GM20000 (cell line): ENCODE data around the gene AMMECR1L.
A peak's percentile ranks its signal among the peaks of the same experiment; 100 is the strongest.
"Not testable (repeated sequence)": the region's sequence is repeated elsewhere in the genome, so short reads cannot be mapped to it uniquely, and the experiment has no call there.

Source experiments
- DNase-seq: peaks from one replicate; pipeline ENCODE4 v3.0.0; 2012; ENCODE audit warnings: low spot score
- TF ChIP-seq, protein P1 (sequence below): IDR thresholded peaks from 2 replicates; pipeline ENCODE4 v1.5.1; 2012; ENCODE audit warnings: mild to moderate bottlenecking, control low read depth; ENCODE audit errors: extremely low read depth, missing control alignments

AMMECR1L gene

DNA sequence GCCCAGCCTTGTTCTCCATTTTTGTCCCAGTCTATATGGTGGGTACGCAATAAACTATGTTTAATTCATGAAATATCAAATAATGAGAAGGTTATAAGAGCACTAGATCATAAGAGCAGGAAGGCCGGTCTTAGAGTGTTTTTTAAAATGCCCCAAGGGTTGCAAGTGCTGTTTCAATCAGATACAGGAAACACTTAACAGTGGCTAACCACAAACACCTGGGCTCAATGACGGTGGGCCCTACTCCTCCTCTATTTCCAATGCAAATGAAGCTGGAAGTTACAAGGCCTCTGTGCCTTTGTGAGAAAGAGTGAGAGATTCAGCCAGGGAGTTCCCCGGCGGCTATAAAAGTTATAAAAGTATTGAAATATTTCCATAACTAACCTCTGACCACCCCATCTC lies 55.9 kb downstream of the AMMECR1L start:
- peak; percentile 84 for DNase-seq
- TF ChIP-seq, protein P1, sequence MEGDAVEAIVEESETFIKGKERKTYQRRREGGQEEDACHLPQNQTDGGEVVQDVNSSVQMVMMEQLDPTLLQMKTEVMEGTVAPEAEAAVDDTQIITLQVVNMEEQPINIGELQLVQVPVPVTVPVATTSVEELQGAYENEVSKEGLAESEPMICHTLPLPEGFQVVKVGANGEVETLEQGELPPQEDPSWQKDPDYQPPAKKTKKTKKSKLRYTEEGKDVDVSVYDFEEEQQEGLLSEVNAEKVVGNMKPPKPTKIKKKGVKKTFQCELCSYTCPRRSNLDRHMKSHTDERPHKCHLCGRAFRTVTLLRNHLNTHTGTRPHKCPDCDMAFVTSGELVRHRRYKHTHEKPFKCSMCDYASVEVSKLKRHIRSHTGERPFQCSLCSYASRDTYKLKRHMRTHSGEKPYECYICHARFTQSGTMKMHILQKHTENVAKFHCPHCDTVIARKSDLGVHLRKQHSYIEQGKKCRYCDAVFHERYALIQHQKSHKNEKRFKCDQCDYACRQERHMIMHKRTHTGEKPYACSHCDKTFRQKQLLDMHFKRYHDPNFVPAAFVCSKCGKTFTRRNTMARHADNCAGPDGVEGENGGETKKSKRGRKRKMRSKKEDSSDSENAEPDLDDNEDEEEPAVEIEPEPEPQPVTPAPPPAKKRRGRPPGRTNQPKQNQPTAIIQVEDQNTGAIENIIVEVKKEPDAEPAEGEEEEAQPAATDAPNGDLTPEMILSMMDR: no peak

DNA sequence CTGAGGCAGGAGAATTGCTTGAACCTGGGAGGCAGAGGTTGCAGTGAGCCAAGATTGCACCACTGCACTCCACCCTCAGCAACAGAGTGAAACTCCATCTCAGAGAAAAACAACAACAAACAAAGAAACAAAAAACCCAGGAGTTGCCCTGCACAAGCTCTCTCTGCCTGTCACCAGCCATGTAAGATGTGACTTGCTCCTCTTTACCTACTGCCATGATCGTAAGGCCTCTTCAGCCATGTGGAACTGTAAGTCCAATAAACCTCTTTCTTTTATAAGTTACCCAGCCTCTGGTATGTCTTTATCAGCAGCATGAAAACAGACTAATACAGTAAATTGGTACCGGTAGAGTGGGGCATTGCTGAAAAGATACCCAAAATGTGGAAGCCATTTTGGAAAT lies 59.0 kb downstream of the AMMECR1L start:
- not testable (repeated sequence) for DNase-seq

DNA sequence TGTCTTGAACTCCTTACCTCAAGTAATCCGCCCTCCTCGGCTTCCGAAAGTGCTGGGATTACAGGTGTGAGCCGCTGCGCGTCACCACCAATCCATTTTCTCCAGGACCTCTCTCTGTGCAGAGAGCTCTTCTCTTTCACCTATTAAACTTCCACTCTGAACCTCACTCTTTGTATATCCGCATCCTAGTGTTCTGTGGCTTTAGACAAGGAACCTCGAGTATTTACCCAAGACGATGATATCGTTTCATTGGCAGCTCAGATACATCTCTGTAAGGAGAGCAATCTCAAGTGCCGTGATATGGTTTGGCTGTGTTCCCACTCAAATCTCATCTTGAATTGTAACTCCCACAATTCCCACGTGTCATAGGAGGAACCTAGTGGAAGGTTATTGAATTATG lies 59.7 kb downstream of the AMMECR1L start:
- DNase-seq: no peak
- TF ChIP-seq, protein P1: no peak

DNA sequence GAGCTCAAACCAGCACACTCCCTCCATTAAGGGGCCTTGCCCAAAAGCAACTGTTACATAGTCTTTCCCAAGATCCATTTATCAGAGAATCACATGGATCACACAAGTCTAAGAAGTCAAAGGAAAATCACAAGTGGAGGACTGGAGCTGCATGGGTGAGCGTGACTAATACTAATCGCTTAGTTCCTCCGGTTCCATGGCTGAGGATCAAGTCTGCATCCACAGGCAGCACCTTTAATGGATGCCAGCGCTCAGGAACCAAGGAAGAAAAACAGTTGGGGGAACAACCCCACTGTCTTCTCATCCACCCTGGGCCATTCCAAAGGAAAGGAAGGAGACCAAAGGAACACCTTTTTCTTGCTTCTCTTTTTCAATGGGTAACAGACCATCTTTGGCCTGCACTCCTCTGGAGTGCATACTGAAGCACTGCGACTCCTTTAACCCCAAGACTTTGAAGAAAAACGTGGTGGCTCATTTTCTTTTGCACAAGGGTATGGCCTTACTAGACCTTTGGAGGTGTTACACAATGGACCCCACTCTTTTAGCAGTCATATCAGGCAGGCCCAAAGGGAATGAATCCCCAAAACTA lies 65.6 kb downstream of the AMMECR1L start:
- no peak for DNase-seq

DNA sequence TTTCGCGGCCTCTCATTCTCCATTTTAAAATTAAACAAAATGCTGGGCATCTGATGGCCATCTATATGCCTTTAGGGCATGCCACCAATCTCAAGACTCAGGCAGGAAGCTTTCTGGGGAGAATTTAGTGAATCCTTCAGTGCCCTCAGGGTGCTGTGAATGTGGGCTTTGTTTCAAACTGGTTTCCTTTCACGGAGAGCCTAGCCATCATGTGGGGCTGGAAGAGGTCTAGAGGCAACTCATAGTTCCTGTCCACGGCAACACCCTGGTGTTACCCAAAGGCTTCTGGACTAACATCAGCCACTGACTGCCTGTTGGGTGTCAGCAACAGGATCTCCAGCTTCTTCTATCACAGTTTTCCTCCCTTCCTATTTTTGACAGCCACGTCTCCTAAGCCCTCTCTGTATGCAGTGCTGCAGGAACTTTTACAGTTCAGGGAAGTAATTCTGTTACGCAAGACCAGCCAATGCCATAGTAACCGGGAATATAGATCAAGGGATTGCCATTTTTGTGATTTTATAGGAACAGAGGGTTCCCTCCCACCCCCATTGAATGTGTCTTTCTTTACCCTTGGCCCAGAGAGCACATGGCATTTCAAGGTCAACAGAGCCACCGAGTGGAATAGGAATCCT lies 66.8 kb downstream of the AMMECR1L start:
- TF ChIP-seq, protein P1: no peak
- DNase-seq: no peak

More for the DNA sequence above, 65.6 kb downstream of the AMMECR1L start:
- TF ChIP-seq, protein P1: no peak

DNA sequence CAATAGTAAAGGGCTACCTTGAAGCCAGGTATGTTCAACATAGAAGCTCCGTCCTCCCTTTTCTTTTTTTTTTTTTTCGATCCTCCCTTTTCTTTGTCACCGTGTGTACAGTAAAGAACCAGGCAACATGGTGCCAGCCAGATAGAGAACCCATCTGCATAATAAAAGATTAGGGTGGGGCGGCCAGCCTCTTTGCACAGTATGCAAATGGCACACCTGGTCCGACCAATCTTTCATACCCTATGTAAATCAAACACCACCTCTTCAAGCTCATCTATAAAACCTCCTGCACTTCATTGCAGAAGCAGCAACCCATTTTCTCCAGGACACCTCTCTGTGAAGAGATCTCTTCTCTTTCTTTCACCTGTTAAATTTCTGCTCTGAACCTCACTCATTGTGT lies 67.5 kb downstream of the AMMECR1L start:
- TF ChIP-seq, protein P1: no peak
- DNase-seq: no peak

DNA sequence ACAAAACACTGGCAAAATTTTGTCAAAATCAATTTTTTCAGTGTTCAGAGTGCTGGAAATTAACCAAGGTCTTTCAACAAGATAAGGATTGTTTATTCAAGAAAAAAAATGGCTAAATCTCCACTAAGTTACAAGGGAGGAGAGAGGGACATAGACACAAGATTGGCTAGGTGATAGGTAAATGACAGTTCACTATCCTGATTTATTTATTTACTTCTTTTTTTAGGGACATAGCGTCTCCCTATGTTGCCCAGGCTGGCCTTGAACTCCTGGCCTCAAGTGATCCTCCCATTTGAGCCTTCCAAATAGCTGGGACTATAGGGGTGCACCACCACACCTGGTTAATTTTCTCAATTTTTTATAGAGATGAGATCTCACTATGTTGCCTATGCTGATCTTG lies 71.1 kb downstream of the AMMECR1L start:
- TF ChIP-seq, protein P1: no peak
- DNase-seq: no peak

DNA sequence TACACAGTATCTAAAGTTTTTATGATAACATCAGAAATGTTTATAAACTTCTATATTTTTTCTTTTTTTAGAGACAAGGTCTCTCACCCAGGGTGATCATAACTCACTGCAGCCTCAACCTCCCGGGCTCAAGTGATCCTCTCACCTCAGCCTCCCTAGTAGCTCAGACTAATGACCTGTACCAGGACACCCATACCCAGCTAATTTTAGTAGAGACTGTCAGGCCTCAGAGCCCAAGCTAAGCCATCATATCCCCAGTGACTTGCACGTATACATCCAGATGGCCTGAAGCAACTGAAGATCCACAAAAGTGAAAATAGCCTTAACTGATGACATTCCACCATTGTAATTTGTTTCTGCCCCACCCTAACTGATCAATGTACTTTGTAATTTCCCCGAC lies 73.3 kb downstream of the AMMECR1L start:
- not testable (repeated sequence) for DNase-seq
